GM13976 (cell line): ENCODE results near the gene OR2B3.

Experiments
- DNase-seq: peaks from one replicate; pipeline ENCODE4 v3.0.0; 2012; ENCODE audit warnings: low spot score
- in situ Hi-C: fragments of 300-500 bp; cut with MboI; formaldehyde crosslinking; loops from one replicate; pipeline ENCODE4 v1.12.0; 2022; ENCODE audit warnings: low sequenced_read_pairs, mixed read lengths, inconsistent platforms; ENCODE audit not compliant: unreplicated experiment
- TF ChIP-seq, protein P1 (sequence below): IDR thresholded peaks from 2 replicates; pipeline ENCODE4 v1.5.1; 2012; ENCODE audit warnings: borderline replicate concordance, mild to moderate bottlenecking; ENCODE audit not compliant: insufficient read depth; ENCODE audit errors: extremely low read depth, missing control alignments, control extremely low read depth

Gene OR2B3

DNA sequence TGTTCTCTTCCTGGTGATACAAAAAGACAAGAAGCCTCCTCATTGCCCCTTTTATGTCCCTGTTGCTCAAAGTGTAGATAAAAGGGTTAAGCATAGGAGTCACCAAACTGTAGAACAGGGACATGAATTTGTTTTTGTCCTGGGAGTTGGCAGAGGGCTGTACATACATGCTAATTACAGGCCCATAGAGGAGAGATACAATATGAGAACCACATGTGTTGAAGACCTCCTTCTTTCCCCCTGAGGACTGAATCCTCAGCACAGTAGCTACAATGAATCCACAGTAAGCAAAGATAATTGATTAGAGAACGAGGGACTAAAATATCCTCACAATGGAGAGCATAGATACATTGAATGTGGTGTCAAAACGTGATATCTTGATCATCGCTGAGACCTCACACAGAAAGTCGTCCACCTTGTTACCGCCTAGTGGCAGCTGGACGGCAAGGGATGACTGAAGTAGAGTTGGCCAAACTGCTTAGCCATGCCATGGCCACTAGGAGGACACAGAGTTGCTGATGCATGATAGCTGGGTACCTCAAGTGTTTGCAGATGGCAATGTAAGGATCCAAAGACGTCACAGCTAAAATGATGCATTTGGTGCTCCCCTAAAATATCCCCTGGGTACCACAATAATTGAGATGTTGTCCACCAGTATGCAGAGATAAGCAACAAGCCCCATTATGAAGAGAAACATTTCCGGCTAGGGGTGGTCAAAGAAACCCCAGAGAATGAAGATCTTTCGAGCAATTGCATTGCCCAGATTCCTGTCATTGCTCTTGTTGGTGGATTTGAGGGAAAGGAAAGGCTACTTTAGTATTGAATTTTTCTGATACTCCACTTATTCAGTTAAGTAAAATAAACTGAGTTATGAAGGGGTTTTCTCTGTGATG lies 15.0 kb downstream of the OR2B3 start:
- peak; percentile 26 for DNase-seq
- in situ Hi-C loops = no loop called here
- TF ChIP-seq, protein P1, sequence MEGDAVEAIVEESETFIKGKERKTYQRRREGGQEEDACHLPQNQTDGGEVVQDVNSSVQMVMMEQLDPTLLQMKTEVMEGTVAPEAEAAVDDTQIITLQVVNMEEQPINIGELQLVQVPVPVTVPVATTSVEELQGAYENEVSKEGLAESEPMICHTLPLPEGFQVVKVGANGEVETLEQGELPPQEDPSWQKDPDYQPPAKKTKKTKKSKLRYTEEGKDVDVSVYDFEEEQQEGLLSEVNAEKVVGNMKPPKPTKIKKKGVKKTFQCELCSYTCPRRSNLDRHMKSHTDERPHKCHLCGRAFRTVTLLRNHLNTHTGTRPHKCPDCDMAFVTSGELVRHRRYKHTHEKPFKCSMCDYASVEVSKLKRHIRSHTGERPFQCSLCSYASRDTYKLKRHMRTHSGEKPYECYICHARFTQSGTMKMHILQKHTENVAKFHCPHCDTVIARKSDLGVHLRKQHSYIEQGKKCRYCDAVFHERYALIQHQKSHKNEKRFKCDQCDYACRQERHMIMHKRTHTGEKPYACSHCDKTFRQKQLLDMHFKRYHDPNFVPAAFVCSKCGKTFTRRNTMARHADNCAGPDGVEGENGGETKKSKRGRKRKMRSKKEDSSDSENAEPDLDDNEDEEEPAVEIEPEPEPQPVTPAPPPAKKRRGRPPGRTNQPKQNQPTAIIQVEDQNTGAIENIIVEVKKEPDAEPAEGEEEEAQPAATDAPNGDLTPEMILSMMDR = peak; percentile 30

DNA sequence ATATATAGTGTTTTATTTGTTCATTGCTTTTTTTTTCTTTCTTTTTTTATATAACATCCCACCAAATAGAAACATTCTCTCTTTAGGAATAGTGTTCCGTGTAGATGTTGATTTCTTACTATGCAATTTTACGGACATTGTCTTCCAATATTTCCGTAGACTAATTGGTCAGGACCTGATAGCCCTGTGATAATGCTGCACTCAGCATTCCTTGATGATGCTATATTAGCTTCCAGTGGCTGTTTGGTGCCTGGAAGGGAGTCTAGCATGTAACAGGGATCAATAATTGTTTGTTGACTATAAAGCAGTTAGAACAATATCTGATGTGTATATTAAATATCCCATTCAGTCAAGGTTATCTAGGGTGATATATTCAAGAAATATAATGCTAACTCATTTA lies 35.4 kb downstream of the OR2B3 start:
- in situ Hi-C loops = no loop called here
- TF ChIP-seq, protein P1 = no peak
- no peak for DNase-seq

DNA sequence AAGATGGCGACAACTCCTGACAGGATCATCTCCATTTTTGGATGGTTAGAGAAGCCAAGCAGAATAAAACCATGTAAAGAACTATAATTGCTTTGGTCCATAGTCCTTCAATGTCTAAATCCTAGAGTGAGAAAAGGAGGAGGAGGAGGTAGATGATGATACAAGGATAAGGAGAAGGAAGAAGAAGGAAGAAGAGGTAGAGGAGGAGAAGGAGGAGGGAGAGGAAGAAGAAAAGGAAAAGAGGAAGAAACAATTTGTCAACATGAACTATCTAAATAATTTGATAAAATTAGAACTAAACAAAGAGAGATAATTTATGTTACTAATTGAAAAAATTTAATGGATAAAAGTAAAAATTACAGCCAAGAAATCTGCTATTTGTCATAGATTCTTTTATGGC lies 42.0 kb downstream of the OR2B3 start, which contains the start of gene OR2W1:
TSS of gene OR2W1 (minus strand) at position 101 of the 400 bp plus-strand sequence. CDS start at position 101, 0 bp downstream.
- in situ Hi-C loops = no loop called here
- no peak for DNase-seq
- TF ChIP-seq, protein P1 = no peak
